GM18861 (cell line): ENCODE results near the gene FKBP15.

Experiments used
- ATAC-seq: cut with Tn5 transposase; IDR thresholded peaks from one replicate; pipeline ENCODE4 v1.9.1; 2021; ENCODE audit not compliant: unreplicated experiment

The FKBP15 gene

DNA sequence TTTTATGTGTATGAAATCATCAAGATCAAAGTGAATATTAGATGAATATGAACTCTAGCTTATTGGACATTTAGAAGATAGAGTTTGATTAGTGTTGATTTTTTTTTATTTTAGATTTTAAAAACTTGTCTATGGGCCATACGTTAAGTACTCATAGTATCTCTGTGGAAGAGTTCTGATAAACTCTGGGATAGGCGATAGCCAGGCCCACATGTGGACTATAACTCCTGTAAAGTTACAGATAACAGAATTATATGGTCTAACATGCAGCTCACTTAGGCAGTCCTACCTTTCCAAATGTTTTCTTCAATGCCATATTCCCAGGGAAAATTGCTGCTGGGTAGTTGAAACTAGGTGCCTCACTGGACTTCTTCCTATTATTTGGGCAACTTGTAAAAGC, 10.6 kb upstream of the FKBP15 start:
- ATAC-seq: no peak

DNA sequence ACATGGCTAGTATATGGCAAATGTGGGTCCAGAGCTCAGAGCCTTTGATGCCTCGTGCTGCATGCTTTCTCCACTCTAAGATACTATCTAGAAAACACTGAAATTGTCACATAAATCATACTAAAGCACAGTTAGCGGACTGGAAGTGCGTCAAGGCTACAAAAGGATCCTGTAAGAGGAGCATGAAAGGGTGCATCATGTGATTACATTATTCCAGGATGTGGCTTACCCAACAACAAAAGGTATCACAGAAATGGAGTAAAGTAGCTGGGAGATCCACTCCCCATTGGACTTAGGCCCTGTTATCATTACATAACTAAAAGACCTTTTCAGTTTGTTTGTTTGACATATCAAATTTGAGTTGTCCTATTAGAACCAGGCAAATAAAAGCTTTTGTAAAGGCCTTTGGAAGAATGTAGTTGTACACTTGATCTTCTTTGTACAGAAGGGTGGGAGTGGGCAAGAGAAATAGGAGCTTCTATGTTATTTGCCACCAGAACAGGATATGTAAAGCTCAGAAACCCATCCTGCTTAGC, 7.1 kb upstream of the FKBP15 start:
- no peak for ATAC-seq

DNA sequence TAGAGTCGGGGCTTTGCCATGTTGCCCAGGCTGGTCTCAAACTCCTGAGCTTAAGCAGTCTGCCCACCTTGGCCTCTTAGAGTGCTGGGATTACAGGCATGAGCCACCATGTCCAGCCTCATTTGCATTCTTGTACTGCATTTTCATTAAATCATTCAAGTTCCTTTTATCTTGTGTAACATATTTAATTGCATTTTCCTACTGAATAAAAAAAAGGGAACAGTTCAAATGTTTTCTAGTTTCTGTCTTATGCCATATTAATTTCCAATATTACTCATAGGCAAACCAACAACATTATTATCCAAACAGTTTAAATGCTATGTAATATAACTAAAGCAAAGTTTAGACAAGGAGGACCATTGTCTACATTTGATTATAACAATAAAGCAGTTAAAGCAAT, 6.4 kb upstream of the FKBP15 start:
- no peak for ATAC-seq

DNA sequence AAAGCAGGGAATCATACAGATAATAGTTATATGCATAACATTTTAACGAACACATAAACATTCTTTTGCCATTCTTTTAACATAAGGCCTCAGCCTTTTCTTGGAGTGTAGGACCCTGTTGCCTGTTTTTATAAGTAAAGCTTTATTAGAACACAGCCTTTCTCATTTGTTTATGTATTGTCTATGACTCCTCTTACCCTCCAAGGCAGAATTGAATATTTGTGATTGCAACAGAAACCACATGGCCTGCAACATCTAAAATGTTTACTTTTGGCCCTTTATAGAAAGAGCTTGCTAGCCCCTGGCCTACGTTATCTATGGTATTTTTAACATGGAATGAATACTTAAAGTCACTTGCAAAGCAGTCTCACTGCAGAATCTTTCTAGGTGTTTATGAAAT, 2.9 kb upstream of the FKBP15 start:
- no peak for ATAC-seq

DNA sequence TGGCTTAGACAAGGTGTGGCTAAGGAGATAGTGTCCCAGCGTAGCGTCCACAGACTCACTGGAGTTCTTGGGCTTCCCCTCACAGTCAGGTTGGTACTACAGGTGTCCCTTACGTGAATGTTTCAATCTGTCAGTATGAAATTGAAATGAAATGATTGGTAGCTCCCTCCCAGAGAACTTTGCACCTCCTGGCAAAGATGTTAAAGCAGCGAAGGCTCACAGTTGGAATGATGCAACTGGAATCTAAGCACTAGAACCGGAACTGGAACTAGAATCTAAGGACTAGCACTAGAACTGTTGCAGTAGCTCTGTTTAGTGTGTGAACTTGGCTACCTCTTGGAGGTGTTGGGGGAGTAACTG, 1.4 kb upstream of the FKBP15 start:
- ATAC-seq: no peak

DNA sequence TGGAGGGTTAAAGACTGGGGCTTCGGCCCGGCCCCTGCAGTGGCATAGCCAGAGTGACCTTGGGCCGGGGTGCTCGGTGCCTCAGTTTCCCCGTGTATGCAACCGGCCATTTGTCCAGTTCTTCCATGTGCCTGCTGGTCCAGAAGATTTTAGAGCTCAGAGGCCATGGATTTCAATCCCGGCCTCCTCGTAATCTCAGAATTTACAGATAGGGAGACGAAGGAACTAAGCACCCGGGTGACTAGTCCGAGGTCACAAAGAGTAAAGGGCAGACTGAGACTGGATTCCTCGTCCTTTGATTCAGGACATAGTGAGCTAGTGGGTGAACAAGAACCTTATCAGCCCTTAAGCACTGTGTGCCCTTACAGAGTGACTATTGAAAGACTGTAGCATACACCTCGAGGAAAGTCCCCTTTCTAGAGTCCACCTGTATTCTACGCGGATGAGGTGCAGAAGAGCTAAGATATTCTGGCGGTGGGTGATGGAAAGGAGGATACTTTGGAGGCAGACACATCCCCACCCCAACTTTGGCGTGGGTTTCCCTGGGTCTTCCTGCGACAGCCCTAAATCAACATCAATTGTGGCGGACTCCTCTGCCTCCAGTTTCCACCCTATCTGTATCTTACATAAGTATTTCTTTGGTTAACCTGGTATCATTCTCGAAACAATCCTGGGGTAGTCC, 864 bp upstream of the FKBP15 start:
- ATAC-seq: no peak

DNA sequence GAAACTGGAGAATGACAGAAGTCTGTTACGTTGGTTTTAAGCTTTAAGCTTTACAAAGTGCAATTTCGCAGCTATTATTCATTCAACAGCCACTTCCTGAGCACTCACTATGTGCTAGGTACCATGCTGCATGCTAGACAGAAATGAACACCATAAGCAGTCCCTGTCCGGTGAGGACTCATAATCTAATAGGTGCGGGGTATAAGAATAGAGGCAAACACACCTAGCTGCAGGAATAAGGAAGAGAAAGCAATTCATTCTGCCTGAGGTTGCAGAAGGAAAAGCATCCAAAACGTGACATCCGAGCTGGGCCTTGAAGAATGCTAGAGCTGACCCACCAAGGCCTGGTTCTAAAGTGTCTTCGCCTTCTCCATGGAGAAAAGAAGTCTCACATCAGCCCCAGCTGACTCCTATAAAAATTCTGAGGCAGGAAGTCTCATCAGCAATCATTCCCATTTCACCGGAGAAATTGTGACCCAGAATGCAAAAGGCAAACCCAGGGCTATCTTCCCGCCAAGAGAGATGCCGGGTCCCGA, 542 bp downstream of the FKBP15 start:
- peak; percentile 0 for ATAC-seq

DNA sequence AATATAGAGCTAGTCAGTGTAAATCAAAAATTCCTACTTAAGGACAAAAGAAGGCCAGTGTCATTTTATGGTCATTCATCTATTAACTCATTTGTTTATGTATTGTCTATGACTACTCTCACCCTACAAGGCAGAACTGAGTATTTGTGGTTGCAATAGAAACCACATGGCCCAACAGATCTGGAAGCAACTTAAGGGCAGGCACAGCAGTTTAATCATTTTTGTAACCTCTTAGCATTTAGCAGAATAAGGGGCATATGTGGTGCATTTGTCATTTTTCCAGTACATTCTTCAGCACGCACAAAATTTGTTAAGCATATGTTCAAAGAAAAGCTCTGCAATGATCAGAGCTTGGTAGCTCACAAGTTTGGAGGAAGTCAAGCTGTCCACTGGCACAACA, 1.1 kb downstream of the FKBP15 start:
- ATAC-seq: peak; percentile 62

DNA sequence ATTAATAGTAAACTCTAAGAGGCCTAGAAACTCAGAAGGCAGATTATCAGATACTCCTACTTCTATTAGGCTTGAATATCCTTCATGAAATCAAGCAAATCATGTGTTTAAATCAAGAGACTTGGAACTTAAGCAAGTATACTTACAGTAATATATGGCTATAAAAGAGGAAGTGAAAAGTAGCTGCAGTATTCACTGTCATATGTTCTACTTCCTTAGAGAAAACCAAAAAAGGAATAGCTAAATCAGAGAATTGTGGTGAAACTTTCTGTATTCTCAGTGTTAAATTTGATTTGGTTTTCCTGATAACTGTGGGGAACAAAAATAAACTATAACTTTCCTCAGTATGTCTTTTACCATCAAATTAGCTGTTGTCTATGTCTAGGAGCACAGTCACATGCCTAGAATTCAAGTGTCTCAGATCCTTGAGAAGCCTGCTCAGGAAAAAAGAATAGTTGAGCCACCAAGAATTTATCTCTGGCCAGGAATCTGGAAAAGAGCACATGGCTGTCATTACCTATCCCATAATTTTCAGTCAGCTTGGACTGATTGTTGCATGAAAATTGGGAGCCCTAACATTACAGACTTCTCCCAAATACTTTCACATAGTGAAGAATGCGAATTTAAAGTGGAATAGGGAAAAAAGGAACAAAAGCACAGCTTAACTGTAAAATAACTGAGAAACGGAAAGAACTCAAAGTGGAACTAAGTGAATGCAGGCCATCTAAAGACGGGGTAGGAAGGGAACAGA, 1.7 kb downstream of the FKBP15 start:
- ATAC-seq: peak; percentile 35

DNA sequence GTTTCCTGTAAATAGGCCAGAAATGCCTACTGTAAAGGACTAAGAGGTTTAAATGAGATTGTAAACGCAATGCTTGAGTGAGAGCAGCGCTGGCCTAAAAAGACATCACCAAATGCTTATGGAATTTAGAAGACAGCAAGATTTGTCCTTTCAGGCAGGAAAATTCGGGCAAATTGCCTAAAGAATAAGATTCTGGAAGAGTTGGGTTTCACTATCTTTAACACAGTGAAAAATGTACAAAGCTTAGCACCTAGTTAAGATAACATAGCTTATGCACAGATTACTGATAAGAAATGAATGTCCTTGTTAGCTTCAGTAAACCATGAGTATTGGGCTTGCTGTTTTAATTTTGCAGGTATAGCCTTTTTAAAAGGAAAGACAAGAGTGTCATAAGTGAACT, 4.7 kb downstream of the FKBP15 start:
- no peak for ATAC-seq

DNA sequence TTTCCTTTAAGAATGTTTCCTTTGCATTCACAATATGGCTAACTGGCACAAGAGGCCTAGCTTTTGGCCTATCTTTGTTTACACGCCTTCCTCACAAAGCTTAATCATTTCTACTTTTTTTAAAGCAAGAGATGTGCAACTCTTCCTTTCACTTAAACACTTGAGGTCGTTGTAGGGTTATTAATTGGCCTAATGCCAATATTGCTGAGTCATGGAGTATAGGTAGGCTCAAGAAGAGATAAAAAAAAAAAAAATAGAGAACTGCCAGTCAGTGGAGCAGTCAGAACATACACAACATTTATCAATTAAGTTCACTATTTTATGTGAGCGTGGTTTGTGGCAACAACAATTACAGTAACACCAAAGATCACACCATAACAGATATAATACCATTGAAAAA, 5.9 kb downstream of the FKBP15 start:
- ATAC-seq: peak; percentile 30

DNA sequence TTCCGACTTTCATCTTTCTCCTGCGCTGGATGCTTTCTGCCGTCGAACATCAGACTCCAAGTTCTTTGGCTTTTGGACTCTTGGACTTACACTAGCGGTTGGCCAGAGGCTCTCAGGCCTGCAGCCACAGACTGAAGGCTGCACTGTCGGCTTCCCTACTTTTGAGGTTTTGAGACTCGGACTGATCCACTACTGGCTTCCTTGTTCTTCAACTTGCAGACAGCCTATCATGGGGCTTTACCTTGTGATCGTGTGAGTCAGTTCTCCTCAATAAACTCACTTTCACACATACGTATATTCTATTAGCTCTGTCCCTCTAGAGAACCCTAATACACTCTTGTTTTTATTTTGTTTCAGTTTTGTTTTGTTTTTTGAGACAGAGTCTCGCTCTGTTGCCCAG, 10.3 kb downstream of the FKBP15 start:
- no peak for ATAC-seq

DNA sequence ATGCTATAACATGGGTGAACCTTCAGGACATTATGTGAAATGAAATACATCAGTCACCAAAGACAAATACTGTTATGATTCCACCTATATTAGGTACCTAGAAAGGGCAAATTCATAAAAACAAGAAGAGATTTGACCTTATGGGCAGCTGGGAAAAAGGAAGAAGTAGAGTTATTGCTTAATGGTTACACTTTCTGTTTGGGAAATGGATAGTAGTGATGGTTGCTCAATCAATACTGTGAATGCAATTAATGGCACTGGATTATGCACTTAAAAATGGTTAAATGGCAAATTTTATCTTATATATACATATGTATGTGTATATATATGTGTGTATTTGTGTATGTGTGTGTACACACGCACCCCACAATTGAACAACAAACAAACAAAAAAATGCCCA, 15.2 kb downstream of the FKBP15 start:
- no peak for ATAC-seq

DNA sequence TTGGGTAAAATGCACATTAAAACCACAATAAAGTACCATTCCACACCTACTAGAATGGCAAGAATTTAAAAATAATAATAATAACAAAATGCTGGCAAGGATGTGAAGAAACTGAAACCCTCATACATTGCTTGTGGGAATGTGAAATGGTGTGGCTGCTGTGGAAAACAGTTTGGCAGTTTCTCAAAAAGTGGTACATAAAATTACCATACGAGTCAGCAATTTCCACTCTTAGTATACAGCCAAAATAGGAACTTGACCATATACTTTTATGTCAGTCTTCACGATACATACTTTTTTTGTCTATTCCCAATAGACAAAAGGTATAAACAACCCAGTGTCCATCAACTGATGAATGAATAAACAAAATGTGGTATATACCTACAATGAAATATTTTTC, 15.6 kb downstream of the FKBP15 start:
- ATAC-seq: no peak

DNA sequence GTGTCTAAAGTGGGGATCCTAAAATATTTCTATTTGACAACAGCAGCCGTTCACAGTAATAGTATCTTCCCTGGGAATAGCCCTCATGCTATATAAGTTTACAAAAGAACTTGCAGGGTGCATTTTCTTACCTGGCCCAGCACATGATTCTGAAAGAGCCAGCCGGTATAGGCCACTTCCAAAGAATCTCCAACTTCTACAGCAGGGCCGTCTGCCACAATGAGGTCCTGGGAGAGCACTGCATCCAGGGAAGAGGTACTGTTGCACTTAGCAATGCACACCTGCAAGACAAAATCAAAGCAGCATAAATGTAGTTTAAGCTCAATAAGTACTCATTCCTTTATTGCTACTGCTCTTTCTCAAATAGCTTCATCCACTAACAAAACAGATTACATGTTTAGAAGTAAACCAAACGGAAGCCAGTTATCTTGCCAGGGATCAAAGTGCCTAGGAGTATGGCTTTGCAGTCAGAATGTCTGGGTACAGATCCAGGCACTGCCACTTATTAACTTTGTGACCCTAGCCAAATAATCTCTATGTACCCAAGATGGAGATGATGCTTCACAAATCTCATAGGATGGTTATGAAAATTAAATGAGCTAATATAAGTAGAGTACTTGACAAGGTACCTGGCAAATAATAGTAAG, 21.3 kb downstream of the FKBP15 start:
- no peak for ATAC-seq

DNA sequence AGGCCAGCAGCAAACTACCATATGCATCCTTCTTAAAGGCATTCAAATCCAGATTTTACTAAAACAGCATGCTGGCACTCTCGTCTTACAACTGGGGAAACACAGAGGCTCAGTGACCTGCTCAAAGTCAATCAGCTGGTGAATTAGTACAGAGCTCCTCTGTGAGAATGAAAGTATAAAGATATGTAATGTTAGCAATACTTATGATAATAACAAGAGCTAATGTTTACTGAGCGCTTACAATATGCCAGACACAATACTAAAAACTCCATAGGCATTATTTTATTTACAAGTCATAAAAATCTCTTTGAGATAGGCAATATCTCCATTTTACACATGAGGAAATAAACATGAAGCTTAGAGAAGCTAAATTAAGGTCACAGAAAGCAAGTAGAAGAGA, 28.6 kb downstream of the FKBP15 start:
- ATAC-seq: no peak

DNA sequence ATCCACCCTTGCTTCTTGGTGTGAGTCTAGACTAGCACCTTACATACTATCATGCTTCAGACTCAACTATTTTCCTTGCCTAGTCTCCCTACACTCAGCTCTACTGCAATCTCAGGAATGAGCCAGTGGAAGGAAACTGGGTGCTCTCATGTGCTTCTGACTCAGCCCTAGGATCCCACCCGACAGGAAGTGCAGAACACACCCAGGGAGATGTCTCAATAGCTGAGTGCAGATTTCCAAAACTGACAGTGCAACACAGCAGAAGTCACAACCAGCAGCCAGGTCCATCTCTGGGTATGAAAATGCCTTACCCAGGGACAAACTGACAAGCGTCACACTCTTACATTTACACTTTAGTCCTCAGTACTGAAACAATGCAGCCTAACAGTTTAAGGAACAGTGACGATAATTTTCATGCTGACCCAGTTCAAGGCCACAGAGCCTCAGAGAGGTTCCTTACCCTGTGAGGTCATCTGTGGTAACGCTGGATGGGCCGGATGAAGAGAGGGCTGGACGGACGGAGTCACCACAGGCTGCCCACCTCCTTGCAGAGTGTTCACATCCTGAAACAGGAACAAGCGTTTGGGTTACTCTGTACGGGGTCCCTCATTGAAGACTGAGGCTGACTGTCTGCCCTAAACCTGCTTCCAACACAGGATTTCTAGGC, 33.0 kb downstream of the FKBP15 start:
- ATAC-seq: no peak

DNA sequence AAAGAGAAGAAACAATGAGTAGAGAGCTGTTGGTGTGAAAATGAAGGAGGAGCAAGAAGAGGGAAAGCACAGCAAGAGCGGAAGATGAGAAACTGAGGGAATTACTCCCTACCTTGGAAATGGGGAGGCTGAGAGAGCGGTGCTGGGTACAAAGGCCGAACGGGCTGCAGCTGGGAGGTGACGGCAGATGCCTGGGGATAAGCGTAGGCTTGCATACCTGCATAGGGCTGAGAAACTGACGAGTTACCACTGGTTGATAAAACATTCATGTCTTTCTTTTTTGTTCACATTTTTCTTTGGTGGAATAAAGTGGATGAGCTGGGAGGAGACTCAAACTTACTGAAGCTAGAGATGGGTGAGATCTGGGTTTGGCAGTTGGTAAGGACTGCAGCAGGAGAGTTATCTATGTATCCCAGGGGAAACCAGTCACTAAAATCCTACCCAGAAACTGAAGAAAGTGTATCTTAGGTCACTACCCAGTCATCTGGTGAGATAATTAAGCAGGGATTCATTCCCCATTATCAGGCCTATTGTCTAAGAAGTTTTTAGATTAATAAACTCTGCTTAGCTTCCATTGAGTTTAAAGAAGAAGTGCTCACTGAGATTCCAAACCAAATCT, 34.8 kb downstream of the FKBP15 start:
- no peak for ATAC-seq

DNA sequence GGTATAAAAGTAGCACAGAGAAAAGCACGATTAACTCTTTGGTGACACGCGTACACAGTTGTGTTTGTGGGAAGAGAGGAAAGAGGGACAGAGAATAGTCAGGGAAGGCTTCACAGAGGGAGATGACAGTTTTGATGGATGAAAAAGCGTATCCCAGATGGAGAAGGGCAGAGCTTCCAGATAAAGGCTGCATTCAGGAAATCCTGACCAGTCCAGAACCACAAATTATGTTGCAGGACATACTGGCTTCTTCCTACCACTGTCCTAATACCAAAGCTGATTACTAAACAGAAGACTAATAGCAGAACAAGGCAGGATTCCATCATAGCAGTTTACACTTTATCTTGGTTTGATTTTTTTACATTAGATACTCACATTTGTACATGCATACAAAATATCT, 35.8 kb downstream of the FKBP15 start:
- no peak for ATAC-seq

DNA sequence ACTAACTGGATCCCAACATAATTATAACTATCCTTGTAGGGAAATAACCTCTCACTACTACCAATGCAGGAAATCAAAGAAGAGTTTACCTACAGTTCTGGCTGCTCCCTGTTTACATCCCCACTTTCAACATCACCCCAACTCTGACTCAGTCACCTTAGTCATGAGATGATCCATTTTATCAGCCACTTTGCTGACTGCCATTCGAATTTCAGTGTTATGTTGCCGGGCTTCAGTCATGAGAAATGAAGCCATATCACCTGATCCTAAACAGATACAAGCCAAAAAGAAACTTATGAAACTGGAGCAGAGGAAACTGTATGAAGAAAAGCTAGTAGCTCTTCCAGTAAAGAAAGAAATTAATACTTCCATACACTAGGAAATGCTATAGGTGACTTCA, 36.5 kb downstream of the FKBP15 start:
- no peak for ATAC-seq

DNA sequence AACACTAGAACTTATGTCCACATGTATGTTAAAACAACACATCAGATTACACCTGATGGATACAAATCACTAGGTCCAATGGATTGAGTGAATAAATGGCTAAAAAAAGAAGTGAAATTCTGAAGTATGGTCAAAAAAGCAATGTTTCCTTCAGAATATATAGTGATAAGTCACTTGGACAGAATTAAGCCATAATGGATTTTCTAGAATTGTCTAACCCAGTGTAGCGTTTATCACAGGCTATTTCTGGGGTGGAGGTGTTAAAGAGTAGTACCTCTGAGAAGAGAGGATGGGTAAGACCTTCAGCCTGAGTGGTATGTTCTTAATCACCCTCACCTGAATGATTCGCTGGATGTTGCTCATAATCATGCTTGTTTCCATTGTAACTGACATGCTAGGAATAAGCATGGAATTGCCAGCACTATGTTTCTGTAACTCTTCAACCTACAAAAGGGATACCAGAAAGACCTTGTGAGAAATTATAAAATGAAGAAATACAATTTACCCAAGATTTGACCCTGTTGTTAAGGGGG, 37.1 kb downstream of the FKBP15 start:
- no peak for ATAC-seq
